HG03159 (cell line): ENCODE measurements around the gene LUZP1.
"Not testable (repeated sequence)": the region's sequence is repeated elsewhere in the genome, so short reads cannot be mapped to it uniquely, and the experiment has no call there.

Experiments
- ATAC-seq: cut with Tn5 transposase; IDR thresholded peaks from one replicate; pipeline ENCODE4 v1.9.1; 2021; ENCODE audit warnings: mild to moderate bottlenecking, moderate library complexity; ENCODE audit not compliant: unreplicated experiment

LUZP1 gene

GRCh38 chr1:23168445-23169194 is at the start of gene LUZP1:
Gene LUZP1, minus strand, starts transcription at chr1:23168856.
- ATAC-seq = peak; percentile 68

DNA sequence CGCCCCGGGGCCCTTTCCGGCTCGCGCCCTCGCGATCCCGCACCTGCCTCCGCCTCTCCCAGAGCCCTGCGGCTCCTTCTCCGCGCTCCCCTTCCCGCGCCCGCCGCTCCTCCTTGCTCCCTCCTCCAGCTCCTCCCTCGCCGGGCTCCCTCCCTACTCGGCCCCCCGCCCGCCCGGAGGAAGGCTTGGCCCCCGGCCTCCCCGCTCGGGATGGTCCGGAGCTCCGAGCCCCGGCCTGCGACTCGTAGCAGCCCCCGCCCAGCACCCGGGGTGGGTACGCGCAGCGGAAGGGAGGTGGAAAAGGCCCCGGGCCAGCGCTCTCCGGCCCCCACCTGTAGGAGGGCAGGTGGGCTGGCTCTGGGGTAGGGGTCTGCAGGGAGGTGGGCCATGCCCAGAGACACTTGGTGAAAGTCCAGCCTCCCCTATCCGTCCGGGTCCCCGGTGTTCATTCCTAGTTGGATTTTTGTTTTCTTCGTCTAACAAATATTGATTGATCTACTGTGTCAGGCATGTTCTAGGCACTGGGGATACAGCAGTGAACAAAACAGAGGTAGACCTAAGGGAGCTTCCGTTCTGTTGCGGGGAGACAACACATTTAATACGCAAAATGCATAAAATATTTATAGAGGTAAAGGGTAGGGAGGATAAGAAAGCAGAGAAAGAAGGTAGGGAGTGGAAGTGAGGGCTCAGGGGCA is 48.9 kb upstream of the LUZP1 start, which contains the start of gene HTR1D:
Gene HTR1D, minus strand, starts transcription at position 82 of the 695 bp plus-strand sequence. CDS start 23,283 bp downstream, outside the sequence.
- ATAC-seq = no peak

DNA sequence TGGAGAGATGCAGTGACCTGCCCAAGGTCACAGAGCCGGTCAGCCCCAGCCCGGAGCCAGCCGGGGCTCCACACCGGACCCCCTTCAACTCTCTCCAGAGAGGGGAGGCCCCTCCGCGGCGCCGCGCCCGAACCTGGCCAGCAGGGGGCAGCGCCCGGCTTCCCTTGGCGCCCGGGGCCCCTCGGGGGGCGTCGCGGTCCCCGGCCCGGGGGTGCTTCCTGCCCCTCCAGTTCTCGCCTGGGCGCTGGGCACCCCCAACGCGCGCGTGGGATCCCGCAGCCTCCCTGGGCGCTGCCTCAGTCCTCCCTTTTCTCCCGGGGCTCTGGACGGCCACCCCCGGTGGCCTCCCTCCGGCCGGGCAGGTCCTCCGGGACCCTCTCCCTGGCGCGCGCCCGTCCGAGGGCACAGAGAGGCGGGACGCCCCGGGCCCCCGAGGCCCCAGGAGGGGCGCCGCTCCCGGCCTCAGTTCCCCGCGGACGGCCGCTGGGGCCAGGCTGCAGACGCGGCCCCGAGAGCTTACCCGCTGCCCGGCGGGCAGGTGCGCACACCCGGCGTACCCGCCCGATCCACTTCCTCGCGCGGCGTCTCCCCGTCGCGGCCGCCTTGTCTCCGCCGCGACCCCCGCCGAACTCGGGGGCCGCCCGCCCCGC is 48.2 kb upstream of the LUZP1 start:
- no peak for ATAC-seq

- no peak for ATAC-seq
Measured at GRCh38 chr1:23215751-23216449, 47.2 kb upstream of the LUZP1 start.

DNA sequence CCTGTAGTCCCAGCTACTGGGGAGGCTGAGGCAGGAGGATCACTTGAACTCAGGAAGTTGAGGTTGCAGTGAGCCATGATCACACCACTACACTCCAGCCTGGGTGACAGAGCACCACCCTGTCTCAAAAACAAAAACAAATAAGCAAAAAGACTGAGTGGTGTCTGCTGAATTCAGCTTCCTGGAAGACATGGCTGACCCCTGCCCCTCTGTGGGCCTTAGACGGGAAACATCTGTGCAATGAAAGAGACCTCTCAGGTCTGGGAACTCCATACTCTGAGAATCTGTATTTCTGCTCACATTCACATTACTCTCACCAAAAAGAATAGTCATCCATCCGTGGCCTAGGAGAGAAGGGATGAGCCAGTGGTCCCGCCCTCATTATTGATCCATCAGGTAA is 46.6 kb upstream of the LUZP1 start:
- ATAC-seq = no peak

DNA sequence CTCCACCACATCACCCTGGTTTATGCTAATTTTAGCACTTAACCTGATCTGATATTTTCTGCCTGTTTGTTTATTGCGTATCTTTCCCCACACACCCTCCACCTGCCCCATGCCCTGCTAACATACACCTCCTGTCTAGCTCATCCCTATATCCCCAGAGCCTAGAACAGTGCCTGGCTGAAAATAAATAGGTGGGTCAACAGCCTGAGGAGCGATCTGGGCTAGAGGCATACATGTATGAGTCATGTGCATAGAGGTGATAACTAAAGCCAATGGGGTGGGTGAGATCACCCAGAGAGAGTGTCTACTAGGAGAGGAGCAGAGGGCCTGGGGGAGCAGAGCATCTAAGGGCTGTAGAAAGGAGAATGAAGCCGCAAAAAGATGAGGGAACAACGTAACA is 46.0 kb upstream of the LUZP1 start:
- no peak for ATAC-seq

DNA sequence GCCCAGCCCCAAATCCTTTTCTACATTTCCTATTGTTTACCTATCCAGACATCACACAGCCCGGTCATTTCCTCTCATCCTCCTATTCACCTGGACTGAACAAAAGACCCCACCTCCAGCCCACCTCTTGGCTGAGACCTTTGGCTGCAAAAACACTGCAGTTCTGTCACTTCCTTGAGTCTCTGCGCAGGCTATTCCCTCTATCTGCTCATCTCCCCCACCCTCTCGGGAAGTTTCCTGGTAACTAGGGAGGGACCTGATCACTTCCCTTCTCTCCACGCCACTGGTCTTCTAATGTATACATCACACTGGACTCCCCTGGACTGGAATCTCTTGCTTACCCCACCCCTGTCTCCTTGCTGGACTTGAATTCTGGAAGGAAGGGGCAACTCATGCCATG is 43.3 kb upstream of the LUZP1 start:
- no peak for ATAC-seq

- ATAC-seq = no peak
Measured at GRCh38 chr1:23210963-23211362, 42.3 kb upstream of the LUZP1 start.

GRCh38 chr1:23210351-23210785 is 41.7 kb upstream of the LUZP1 start:
- ATAC-seq = no peak

DNA sequence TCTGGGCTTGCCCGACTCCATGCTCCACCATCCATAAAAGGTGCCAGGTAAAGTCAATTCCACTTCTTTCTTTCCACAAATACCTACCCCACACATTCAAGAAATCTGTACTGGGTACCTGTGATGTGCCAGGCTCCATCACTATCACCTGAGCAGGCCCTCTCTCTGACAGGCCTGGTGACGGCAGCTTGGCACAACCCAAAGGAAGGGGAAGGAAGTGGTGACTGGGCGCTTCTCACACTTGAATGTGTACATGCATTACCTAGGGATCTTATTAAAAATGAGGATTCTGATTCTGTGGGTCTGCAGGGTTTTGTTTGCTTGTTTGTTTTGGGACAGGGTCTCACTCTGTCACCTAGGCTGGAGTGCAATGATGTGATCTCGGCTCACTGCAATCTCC is 41.1 kb upstream of the LUZP1 start:
- ATAC-seq = no peak

- ATAC-seq = no peak
Measured at GRCh38 chr1:23208527-23208926, 39.9 kb upstream of the LUZP1 start.

DNA sequence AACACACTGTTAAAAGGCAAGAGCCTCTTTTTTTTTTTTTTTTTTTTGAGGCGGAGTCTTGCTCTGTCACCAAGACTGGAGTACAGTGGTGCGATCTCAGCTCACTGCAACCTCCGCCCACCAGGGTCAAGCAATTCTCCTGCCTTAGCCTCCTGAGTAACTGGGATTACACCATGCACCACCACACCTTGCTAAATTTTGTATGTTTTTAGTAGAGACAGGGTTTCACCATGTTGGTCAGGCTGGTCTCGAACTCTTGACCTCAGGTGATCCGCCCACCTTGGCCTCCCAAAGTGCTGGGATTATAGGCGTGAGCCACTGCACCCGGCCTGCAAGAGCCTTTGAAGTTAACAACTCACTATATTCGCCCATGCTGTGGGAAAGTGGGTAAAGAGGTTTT is 39.1 kb upstream of the LUZP1 start:
- not testable (repeated sequence) for ATAC-seq

DNA sequence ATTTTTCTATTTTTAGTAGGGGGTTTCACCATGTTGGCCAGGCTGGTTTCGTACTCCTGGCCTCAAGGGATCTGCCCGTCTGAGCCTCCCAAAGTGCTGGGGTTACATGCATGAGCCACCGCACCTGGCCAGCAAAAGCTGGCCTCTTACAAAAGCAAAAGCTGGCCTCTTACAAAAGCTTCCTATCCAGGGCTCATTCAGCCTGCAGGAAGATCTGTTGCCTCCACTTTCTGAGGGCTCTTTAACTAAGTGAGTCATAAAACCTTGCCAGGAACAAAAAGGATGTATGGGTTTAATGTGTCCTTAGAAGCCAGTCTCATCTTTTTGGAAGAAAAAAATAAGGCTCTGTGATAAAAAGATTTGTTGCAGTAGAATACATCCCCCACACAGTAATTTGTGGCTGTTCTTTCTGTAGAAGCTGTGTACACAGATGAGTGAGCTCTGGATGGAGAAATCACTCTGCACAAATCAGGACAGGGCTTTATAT is 33.6 kb upstream of the LUZP1 start:
- no peak for ATAC-seq

GRCh38 chr1:23200883-23201282 is 32.2 kb upstream of the LUZP1 start:
- ATAC-seq = no peak

- ATAC-seq = no peak
Measured at GRCh38 chr1:23198373-23198772, 29.7 kb upstream of the LUZP1 start.

GRCh38 chr1:23196627-23197328 is 28.1 kb upstream of the LUZP1 start:
- ATAC-seq = no peak

GRCh38 chr1:23194119-23194984 is 25.7 kb upstream of the LUZP1 start:
- no peak for ATAC-seq

DNA sequence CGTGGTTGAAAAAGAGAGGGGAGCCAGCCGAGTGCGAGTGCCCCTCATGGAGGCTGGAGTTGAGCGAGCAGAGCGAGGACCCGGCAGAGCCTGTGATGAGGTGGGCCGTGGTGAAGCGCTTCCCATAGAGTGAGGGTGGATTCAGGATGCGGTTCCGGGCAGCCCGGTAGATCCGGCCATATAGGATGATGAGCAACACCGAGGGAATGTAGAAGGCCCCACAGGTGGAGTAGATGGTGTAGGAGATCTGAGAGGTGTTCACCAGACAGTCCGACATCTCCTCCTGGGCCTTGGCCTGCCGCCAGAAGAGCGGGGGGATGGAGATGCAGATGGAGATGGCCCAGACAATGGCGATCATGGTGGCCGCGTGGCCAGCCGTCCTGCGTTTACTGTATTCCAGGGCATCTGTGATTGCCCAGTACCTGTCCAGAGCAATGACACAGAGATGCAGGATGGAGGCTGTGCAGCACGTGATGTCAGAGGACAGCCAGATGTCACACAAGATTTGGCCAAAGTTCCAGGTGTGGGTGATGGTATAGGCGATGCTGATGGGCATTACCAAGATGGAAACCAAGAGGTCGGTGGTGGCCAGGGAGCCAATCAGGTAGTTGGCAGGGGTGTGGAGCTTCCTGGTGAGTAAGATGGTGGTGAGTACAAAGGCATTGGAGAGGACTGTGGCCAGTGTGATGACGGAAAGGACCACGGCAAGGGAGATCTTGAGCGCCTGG is 24.9 kb upstream of the LUZP1 start:
- ATAC-seq = no peak

DNA sequence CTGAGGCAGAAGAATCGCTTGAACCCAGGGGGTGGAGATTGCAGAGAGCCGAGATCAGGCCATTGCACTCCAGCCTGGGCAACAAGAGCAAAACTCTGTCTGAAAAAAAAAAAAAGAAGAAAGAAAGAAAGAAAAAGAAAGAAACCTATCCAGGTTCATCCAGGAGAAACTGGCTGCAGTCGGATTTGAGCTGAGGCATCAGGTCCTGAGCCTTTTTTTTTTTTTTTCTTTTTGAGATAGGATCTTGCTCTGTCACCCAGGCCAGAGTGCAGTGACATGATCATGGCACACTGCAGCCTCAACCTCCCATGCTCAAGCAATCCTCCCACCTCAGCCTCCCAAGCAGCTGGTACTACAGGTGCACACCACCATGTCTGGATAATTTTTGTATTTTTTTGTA is 22.5 kb upstream of the LUZP1 start:
- no peak for ATAC-seq
